WTC11 (cell line): ENCODE results near the gene HCFC1. TPM values are rescaled to one million over a fixed set of nuclear protein-coding genes. Genes with fewer than 3 reads are reported as not detected.
A peak's percentile ranks its signal among the peaks of the same experiment; 100 is the strongest.

Source experiments
- ATAC-seq: fragments of 200-7000 bp; cut with Tn5 transposase; 2 replicates; pipeline ENCODE4 v1.10.0; 2021; ENCODE audit warnings: mild to moderate bottlenecking, moderate library complexity
- CTCF ChIA-PET: fragments of 300-600 bp; sonication (Branson Sonifier 250); formaldehyde crosslinking; loops from one replicate; lab custom pipeline; 2021; ENCODE audit warnings: antibody characterized with exemption; lab: Charles Lee
- POLR2A ChIA-PET: fragments of 350-600 bp; sonication (Branson Sonifier 250); formaldehyde crosslinking; loops from one replicate; lab custom pipeline; 2021; ENCODE audit warnings: antibody characterized with exemption; lab: Charles Lee
- DNase-seq: peaks from one replicate; pipeline ENCODE4 v3.0.0; 2021; ENCODE audit warnings: low spot score
- H3K27ac Mint-ChIP-seq: 2 replicates; pipeline ENCODE4 v1.8.0; 2021; ENCODE audit warnings: mixed read lengths
- H3K27me3 Mint-ChIP-seq: 2 replicates; pipeline ENCODE4 v1.8.0; 2021; ENCODE audit warnings: low read depth, mild to moderate bottlenecking, moderate library complexity, mixed read lengths
- H3K36me3 Mint-ChIP-seq: 2 replicates; pipeline ENCODE4 v1.8.0; 2021; ENCODE audit warnings: mixed read lengths
- H3K4me1 Mint-ChIP-seq: 2 replicates; pipeline ENCODE4 v1.8.0; 2022; ENCODE audit warnings: mixed read lengths
- H3K4me3 Mint-ChIP-seq: 2 replicates; pipeline ENCODE4 v1.8.0; 2021; ENCODE audit warnings: mild to moderate bottlenecking, moderate library complexity, mixed read lengths
- H3K9me3 Mint-ChIP-seq: 2 replicates; pipeline ENCODE4 v1.8.0; 2021; ENCODE audit warnings: mixed read lengths
- CREB1 ChIP-seq: sonication (generic); formaldehyde crosslinking; IDR thresholded peaks from 2 replicates; pipeline ENCODE4 v1.8.0; 2023; ENCODE audit warnings: mild to moderate bottlenecking, missing genetic modification reagents
- FOXJ3 ChIP-seq: sonication (generic); formaldehyde crosslinking; IDR thresholded peaks from 2 replicates; pipeline ENCODE4 v1.9.0; 2021; ENCODE audit warnings: missing genetic modification reagents, mild to moderate bottlenecking, borderline replicate concordance
- GABPB1 ChIP-seq: sonication (generic); formaldehyde crosslinking; IDR thresholded peaks from 2 replicates; pipeline ENCODE4 v1.8.1; 2023; ENCODE audit warnings: mild to moderate bottlenecking, missing genetic modification reagents
- HMGA2 ChIP-seq: fragments of 250-450 bp; sonication (Bioruptor Pico); IDR thresholded peaks from 2 replicates; pipeline ENCODE4 v1.4.0; 2021; ENCODE audit warnings: mild to moderate bottlenecking, moderate library complexity
- MYBL2 ChIP-seq: sonication (generic); formaldehyde crosslinking; IDR thresholded peaks from 2 replicates; pipeline ENCODE4 v1.8.1; 2023; ENCODE audit warnings: mild to moderate bottlenecking, moderate library complexity, missing genetic modification reagents
- NFATC4 ChIP-seq: fragments of 250-450 bp; sonication (Bioruptor Pico); IDR thresholded peaks from 2 replicates; pipeline ENCODE4 v1.9.0; 2021; ENCODE audit warnings: mild to moderate bottlenecking
- NFYB ChIP-seq: sonication (generic); formaldehyde crosslinking; conservative IDR thresholded peaks from 2 replicates; pipeline ENCODE4 v1.8.0; 2022; ENCODE audit warnings: low read depth, missing genetic modification reagents
- TEAD1 ChIP-seq: sonication (generic); formaldehyde crosslinking; IDR thresholded peaks from 2 replicates; pipeline ENCODE4 v1.8.0; 2022; ENCODE audit warnings: mild to moderate bottlenecking, missing genetic modification reagents
- TEAD4 ChIP-seq: sonication (generic); formaldehyde crosslinking; IDR thresholded peaks from 2 replicates; pipeline ENCODE4 v1.8.0; 2022; ENCODE audit warnings: mild to moderate bottlenecking, missing genetic modification reagents
- ZNF396 ChIP-seq: fragments of 250-450 bp; sonication (Bioruptor Pico); IDR thresholded peaks from 2 replicates; pipeline ENCODE4 v1.8.0; 2021; ENCODE audit warnings: mild to moderate bottlenecking, moderate library complexity, borderline replicate concordance
- ZNF423 ChIP-seq: fragments of 250-450 bp; sonication (Bioruptor Pico); IDR thresholded peaks from 2 replicates; pipeline ENCODE4 v2.1.2; 2022; ENCODE audit warnings: mild to moderate bottlenecking, moderate library complexity
- total RNA-seq: library from RNA; stranded (reverse); gene quantifications from 3 replicates; pipeline ENCODE4 v1.2.3, GENCODE V29; 2021
- TF ChIP-seq, protein P1 (sequence below): sonication (generic); formaldehyde crosslinking; IDR thresholded peaks from 2 replicates; pipeline ENCODE4 v1.8.1; 2022; ENCODE audit warnings: low read depth, mild to moderate bottlenecking, moderate library complexity, missing genetic modification reagents, borderline replicate concordance
- TF ChIP-seq, protein P2 (sequence below): sonication (generic); formaldehyde crosslinking; IDR thresholded peaks from 2 replicates; pipeline ENCODE4 v1.8.0; 2022; ENCODE audit warnings: mild to moderate bottlenecking, missing genetic modification reagents
- TF ChIP-seq, protein P3 (sequence below): sonication (generic); formaldehyde crosslinking; IDR thresholded peaks from 2 replicates; pipeline ENCODE4 v1.8.1; 2023; ENCODE audit warnings: mild to moderate bottlenecking, missing genetic modification reagents, moderate library complexity
- TF ChIP-seq, protein P4 (sequence below): sonication (generic); formaldehyde crosslinking; IDR thresholded peaks from 2 replicates; pipeline ENCODE4 v1.8.1; 2023; ENCODE audit warnings: mild to moderate bottlenecking, missing genetic modification reagents, moderate library complexity
- TF ChIP-seq, protein P5 (sequence below): sonication (generic); formaldehyde crosslinking; IDR thresholded peaks from 2 replicates; pipeline ENCODE4 v1.8.0; 2022; ENCODE audit warnings: mild to moderate bottlenecking, missing genetic modification reagents
- TF ChIP-seq, protein P6 (sequence below): sonication (generic); formaldehyde crosslinking; IDR thresholded peaks from 2 replicates; pipeline ENCODE4 v1.8.0; 2022; ENCODE audit warnings: mild to moderate bottlenecking, missing genetic modification reagents
- TF ChIP-seq, protein P7 (sequence below): fragments of 250-450 bp; sonication (Bioruptor Pico); IDR thresholded peaks from 2 replicates; pipeline ENCODE4 v1.9.0; 2021; ENCODE audit warnings: mild to moderate bottlenecking
- TF ChIP-seq, protein P8 (sequence below): sonication (generic); formaldehyde crosslinking; IDR thresholded peaks from 2 replicates; pipeline ENCODE4 v1.8.0; 2022; ENCODE audit warnings: missing genetic modification reagents
- TF ChIP-seq, protein P9 (sequence below): sonication (generic); formaldehyde crosslinking; IDR thresholded peaks from 2 replicates; pipeline ENCODE4 v1.8.1; 2023; ENCODE audit warnings: mild to moderate bottlenecking, missing genetic modification reagents

Gene HCFC1
- total RNA-seq, 1 experiment from 2014 or later: 130 TPM

DNA sequence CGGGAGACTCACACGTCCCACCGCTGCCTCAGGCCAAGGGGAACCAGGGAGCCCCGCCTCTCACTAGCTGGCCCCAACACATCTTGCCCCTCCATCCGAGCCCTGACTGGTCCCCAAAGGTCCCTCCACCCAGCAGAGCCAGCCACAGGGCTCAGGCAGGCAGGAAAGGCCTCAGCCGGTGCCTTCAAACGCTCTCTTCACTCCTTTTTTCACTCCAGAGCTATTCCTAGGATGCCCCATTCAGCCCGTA, 44.0 kb downstream of the HCFC1 start (continued):
- TF ChIP-seq, protein P1, sequence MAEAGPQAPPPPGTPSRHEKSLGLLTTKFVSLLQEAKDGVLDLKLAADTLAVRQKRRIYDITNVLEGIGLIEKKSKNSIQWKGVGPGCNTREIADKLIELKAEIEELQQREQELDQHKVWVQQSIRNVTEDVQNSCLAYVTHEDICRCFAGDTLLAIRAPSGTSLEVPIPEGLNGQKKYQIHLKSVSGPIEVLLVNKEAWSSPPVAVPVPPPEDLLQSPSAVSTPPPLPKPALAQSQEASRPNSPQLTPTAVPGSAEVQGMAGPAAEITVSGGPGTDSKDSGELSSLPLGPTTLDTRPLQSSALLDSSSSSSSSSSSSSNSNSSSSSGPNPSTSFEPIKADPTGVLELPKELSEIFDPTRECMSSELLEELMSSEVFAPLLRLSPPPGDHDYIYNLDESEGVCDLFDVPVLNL (CRISPR knock-in tag): no peak
- TF ChIP-seq ZNF396 (CRISPR knock-in tag): no peak

DNA sequence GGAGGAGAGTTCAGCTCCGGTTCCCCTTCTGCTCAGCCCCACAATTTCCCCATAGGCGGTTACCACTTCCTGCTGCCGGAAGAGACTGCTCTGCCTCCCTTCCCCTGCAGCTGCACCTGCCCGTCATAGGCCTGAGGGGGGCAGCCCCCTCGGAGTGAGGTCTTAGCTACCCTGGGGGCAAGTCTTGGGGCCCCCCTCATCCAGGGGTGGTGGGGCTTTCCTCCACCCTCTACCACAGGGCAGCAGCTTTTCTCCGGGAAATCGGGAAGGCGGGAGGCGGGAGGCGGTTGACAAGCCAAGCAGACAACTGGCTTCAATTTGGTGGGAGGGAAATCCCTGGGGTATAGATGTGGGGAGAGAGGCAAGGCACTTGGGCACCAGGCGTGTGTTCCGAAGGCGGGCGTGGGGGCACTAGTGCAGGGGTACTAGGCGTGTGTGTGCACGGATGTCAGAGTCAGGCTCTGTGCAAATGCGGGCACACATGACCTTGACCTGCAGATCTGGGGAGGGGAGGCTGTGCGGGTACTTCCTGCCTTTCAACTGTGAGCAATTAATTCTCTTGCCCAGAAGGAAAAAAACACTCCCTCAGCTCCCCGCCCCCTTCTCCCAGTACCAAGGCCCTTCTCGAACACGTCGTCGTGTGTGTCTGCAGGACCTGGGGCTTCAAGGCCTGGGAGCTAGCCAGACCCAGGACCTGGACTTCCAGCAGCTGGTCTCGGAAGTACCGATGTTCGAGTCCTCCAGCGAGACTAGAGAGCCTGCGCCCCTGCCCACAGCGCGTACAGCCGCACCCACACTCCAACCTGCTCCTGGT, 44.6 kb downstream of the HCFC1 start:
- TF ChIP-seq TEAD4 (no peak), GABPB1 (no peak), NFATC4 (CRISPR knock-in tag) (no peak), HMGA2 (CRISPR knock-in tag) (no peak)
- TF ChIP-seq, protein P2, sequence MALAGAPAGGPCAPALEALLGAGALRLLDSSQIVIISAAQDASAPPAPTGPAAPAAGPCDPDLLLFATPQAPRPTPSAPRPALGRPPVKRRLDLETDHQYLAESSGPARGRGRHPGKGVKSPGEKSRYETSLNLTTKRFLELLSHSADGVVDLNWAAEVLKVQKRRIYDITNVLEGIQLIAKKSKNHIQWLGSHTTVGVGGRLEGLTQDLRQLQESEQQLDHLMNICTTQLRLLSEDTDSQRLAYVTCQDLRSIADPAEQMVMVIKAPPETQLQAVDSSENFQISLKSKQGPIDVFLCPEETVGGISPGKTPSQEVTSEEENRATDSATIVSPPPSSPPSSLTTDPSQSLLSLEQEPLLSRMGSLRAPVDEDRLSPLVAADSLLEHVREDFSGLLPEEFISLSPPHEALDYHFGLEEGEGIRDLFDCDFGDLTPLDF (CRISPR knock-in tag): no peak
- TF ChIP-seq, protein P3, sequence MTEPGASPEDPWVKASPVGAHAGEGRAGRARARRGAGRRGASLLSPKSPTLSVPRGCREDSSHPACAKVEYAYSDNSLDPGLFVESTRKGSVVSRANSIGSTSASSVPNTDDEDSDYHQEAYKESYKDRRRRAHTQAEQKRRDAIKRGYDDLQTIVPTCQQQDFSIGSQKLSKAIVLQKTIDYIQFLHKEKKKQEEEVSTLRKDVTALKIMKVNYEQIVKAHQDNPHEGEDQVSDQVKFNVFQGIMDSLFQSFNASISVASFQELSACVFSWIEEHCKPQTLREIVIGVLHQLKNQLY: no peak
- TF ChIP-seq, protein P4, sequence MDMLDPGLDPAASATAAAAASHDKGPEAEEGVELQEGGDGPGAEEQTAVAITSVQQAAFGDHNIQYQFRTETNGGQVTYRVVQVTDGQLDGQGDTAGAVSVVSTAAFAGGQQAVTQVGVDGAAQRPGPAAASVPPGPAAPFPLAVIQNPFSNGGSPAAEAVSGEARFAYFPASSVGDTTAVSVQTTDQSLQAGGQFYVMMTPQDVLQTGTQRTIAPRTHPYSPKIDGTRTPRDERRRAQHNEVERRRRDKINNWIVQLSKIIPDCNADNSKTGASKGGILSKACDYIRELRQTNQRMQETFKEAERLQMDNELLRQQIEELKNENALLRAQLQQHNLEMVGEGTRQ (CRISPR knock-in tag): no peak
- TF ChIP-seq, protein P1 (CRISPR knock-in tag): no peak
- H3K36me3 Mint-ChIP-seq: peaks cover 6% of the 10 kb centered on the region
- DNase-seq: peak; percentile 43
- H3K27ac Mint-ChIP-seq: peak overlapping the region; percentile 78
- peak overlapping the region; percentile 79 for H3K4me3 Mint-ChIP-seq
- no peaks in the 10 kb centered on the region for H3K27me3 Mint-ChIP-seq
- CTCF ChIA-PET: interaction anchor here (1.2 to 6.9 kb wide), 5 partner anchors 8 to 48 kb away, joined by 5 to 116 read pairs (median 6); partner anchors contain the start of genes NAA10 and RENBP
- POLR2A ChIA-PET: interaction anchor here (0.8 to 2.0 kb wide), 8 partner anchors 8 to 200 kb away, joined by 3 to 8 read pairs (median 5); partner anchors contain the start of gene RENBP
- ATAC-seq: no peak
- H3K9me3 Mint-ChIP-seq: no peaks in the 10 kb centered on the region
- H3K4me1 Mint-ChIP-seq: peaks cover 28% of the 10 kb centered on the region

DNA sequence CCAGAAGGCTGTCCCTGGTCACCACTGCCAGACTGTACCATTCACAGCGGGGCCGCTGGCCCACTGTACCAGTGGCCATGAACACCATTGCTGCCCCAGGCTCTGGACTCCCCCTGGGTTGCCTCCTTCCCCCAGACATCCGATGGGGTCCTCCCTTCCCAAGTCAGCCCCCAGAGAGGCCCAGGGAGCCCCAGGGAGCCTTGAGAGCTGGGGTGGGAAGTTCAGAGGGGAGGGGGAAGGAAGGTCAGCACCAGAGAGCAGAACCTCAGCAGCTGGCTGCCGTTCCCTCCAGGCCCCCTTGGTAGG, 45.1 kb downstream of the HCFC1 start:
- ATAC-seq (no peak), DNase-seq (no peak)
- Mint-ChIP-seq H3K4me1 (peaks cover 28% of the 10 kb centered on the region), H3K4me3 (peak overlapping the region; percentile 79), H3K27ac (0 out of 2 replicates have a peak overlapping the region, but pooled peaks have one; percentile 45), H3K27me3 (no peaks in the 10 kb centered on the region), H3K9me3 (no peaks in the 10 kb centered on the region), H3K36me3 (peaks cover 2% of the 10 kb centered on the region)
- ChIA-PET POLR2A (interaction anchor here (0.8 to 1.7 kb wide), 7 partner anchors 9 to 200 kb away, joined by 3 to 8 read pairs (median 4); no protein-coding TSS in a partner anchor), CTCF (interaction anchor here (1.1 to 6.9 kb wide), 7 partner anchors 9 to 200 kb away, joined by 3 to 116 read pairs (median 6); partner anchors contain the start of genes NAA10 and RENBP)
- TF ChIP-seq NFATC4 (CRISPR knock-in tag): no peak
- no peak for TF ChIP-seq ZNF423 (CRISPR knock-in tag)
- TF ChIP-seq, protein P5, sequence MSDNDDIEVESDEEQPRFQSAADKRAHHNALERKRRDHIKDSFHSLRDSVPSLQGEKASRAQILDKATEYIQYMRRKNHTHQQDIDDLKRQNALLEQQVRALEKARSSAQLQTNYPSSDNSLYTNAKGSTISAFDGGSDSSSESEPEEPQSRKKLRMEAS (CRISPR knock-in tag): no peak
- TF ChIP-seq, protein P6, sequence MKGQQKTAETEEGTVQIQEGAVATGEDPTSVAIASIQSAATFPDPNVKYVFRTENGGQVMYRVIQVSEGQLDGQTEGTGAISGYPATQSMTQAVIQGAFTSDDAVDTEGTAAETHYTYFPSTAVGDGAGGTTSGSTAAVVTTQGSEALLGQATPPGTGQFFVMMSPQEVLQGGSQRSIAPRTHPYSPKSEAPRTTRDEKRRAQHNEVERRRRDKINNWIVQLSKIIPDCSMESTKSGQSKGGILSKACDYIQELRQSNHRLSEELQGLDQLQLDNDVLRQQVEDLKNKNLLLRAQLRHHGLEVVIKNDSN (CRISPR knock-in tag): no peak
- TF ChIP-seq, protein P7, sequence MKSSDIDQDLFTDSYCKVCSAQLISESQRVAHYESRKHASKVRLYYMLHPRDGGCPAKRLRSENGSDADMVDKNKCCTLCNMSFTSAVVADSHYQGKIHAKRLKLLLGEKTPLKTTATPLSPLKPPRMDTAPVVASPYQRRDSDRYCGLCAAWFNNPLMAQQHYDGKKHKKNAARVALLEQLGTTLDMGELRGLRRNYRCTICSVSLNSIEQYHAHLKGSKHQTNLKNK (CRISPR knock-in tag): no peak
- no peak for TF ChIP-seq TEAD1 (CRISPR knock-in tag)
- no peak for TF ChIP-seq NFYB (CRISPR knock-in tag)
- no peak for TF ChIP-seq MYBL2 (CRISPR knock-in tag)
- TF ChIP-seq, protein P8, sequence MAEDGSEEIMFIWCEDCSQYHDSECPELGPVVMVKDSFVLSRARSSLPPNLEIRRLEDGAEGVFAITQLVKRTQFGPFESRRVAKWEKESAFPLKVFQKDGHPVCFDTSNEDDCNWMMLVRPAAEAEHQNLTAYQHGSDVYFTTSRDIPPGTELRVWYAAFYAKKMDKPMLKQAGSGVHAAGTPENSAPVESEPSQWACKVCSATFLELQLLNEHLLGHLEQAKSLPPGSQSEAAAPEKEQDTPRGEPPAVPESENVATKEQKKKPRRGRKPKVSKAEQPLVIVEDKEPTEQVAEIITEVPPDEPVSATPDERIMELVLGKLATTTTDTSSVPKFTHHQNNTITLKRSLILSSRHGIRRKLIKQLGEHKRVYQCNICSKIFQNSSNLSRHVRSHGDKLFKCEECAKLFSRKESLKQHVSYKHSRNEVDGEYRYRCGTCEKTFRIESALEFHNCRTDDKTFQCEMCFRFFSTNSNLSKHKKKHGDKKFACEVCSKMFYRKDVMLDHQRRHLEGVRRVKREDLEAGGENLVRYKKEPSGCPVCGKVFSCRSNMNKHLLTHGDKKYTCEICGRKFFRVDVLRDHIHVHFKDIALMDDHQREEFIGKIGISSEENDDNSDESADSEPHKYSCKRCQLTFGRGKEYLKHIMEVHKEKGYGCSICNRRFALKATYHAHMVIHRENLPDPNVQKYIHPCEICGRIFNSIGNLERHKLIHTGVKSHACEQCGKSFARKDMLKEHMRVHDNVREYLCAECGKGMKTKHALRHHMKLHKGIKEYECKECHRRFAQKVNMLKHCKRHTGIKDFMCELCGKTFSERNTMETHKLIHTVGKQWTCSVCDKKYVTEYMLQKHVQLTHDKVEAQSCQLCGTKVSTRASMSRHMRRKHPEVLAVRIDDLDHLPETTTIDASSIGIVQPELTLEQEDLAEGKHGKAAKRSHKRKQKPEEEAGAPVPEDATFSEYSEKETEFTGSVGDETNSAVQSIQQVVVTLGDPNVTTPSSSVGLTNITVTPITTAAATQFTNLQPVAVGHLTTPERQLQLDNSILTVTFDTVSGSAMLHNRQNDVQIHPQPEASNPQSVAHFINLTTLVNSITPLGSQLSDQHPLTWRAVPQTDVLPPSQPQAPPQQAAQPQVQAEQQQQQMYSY (CRISPR knock-in tag): no peak
- TF ChIP-seq CREB1: no peak
- TF ChIP-seq, protein P9, sequence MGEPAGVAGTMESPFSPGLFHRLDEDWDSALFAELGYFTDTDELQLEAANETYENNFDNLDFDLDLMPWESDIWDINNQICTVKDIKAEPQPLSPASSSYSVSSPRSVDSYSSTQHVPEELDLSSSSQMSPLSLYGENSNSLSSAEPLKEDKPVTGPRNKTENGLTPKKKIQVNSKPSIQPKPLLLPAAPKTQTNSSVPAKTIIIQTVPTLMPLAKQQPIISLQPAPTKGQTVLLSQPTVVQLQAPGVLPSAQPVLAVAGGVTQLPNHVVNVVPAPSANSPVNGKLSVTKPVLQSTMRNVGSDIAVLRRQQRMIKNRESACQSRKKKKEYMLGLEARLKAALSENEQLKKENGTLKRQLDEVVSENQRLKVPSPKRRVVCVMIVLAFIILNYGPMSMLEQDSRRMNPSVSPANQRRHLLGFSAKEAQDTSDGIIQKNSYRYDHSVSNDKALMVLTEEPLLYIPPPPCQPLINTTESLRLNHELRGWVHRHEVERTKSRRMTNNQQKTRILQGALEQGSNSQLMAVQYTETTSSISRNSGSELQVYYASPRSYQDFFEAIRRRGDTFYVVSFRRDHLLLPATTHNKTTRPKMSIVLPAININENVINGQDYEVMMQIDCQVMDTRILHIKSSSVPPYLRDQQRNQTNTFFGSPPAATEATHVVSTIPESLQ: no peak
- TF ChIP-seq FOXJ3: no peak
